Epithelial cell of proximal tubule (primary cell): Measurements from ENCODE around the gene TMEM114. TPM values are rescaled to one million over a fixed set of nuclear protein-coding genes. Genes with fewer than 3 reads are reported as not detected.

Source experiments
- DNase-seq: peaks from one replicate; pipeline ENCODE4 v3.0.0-alpha.2; 2011; ENCODE audit warnings: low read depth
- H3K4me3 ChIP-seq: 2 replicates; pipeline ENCODE4 v1.5.1; 2011; ENCODE audit warnings: low read depth, mild to moderate bottlenecking, low read length
- CTCF ChIP-seq: conservative IDR thresholded peaks from 2 replicates; pipeline ENCODE4 v1.5.1; 2012; ENCODE audit warnings: low read depth, mild to moderate bottlenecking, low read length
- total RNA-seq: library from RNA; depleted of rRNA; stranded (reverse); fragments of >200 nt; gene quantifications from 2 replicates; pipeline ENCODE4 v1.2.3, GENCODE V29; 2015

The TMEM114 gene
- total RNA-seq, 1 donor from 2014 or later = not detected

GRCh38 chr16:8554022-8554421, 36.3 kb downstream of the TMEM114 start:
- no peak overlapping the region for H3K4me3 ChIP-seq
- TF ChIP-seq CTCF = no peak
- no peak for DNase-seq

- H3K4me3 ChIP-seq = no peak overlapping the region
- no peak for TF ChIP-seq CTCF
- no peak for DNase-seq
Observed at GRCh38 chr16:8552487-8553221, 37.7 kb downstream of the TMEM114 start.

- TF ChIP-seq CTCF = no peak
- H3K4me3 ChIP-seq = no peak overlapping the region
- no peak for DNase-seq
Observed at GRCh38 chr16:8551388-8552332, 38.7 kb downstream of the TMEM114 start.

GRCh38 chr16:8550728-8551387, 39.5 kb downstream of the TMEM114 start:
- DNase-seq = no peak
- no peak overlapping the region for H3K4me3 ChIP-seq
- TF ChIP-seq CTCF = no peak

GRCh38 chr16:8549843-8550412, 40.4 kb downstream of the TMEM114 start:
- no peak for DNase-seq
- H3K4me3 ChIP-seq = no peak overlapping the region
- TF ChIP-seq CTCF = no peak

GRCh38 chr16:8548166-8548565, 42.1 kb downstream of the TMEM114 start:
- H3K4me3 ChIP-seq = no peak overlapping the region
- DNase-seq = no peak
- TF ChIP-seq CTCF = no peak
